Stimulated activated CD8-positive, alpha-beta memory T cell treated with anti-CD3 and anti-CD28 coated beads, Interleukin-12 subunit alpha, Interleukin-12 subunit beta, amount 100 ng/mL, for 1 hour (primary cell): ENCODE data around the gene IFIT3.
"Not testable (repeated sequence)": the region's sequence is repeated elsewhere in the genome, so short reads cannot be mapped to it uniquely, and the experiment has no call there.

Experiments
- DNase-seq: peaks from one replicate; pipeline ENCODE4 v3.0.0-alpha.2; 2020; ENCODE audit warnings: low read depth

IFIT3 gene

DNA sequence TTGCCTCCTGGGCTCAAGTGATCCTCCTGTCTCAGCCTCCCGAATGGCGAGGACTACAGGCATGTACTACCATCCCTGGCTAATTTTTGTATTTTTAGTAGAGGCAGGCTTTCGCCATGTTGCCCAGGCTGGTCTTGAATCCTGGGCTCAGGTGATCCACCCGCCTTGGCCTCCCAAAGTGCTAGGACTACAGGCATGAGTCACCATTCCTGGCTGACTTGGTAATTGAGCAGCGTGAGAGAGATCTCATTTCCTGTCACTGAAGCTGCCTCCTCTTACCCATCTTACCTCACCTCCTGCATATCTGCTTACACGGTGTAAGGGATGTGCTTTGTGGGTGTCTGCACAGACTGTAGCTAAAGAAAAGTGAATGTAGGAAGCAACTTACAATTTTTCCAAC is 9.7 kb downstream of the IFIT3 start:
- no peak for DNase-seq

DNA sequence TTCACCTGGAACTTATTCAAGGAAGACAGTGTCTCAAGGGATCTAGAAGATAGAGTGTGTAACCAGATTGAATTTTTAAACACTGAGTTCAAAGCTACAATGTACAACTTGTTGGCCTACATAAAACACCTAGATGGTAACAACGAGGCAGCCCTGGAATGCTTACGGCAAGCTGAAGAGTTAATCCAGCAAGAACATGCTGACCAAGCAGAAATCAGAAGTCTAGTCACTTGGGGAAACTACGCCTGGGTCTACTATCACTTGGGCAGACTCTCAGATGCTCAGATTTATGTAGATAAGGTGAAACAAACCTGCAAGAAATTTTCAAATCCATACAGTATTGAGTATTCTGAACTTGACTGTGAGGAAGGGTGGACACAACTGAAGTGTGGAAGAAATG is 10.9 kb downstream of the IFIT3 start:
- no peak for DNase-seq

DNA sequence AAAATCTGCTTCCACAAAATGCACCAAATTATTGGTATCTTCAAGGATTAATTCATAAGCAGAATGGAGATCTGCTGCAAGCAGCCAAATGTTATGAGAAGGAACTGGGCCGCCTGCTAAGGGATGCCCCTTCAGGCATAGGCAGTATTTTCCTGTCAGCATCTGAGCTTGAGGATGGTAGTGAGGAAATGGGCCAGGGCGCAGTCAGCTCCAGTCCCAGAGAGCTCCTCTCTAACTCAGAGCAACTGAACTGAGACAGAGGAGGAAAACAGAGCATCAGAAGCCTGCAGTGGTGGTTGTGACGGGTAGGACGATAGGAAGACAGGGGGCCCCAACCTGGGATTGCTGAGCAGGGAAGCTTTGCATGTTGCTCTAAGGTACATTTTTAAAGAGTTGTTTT is 12.1 kb downstream of the IFIT3 start:
- no peak for DNase-seq

- no peak for DNase-seq
Measured at GRCh38 chr10:89341649-89342048, 13.9 kb downstream of the IFIT3 start.

DNA sequence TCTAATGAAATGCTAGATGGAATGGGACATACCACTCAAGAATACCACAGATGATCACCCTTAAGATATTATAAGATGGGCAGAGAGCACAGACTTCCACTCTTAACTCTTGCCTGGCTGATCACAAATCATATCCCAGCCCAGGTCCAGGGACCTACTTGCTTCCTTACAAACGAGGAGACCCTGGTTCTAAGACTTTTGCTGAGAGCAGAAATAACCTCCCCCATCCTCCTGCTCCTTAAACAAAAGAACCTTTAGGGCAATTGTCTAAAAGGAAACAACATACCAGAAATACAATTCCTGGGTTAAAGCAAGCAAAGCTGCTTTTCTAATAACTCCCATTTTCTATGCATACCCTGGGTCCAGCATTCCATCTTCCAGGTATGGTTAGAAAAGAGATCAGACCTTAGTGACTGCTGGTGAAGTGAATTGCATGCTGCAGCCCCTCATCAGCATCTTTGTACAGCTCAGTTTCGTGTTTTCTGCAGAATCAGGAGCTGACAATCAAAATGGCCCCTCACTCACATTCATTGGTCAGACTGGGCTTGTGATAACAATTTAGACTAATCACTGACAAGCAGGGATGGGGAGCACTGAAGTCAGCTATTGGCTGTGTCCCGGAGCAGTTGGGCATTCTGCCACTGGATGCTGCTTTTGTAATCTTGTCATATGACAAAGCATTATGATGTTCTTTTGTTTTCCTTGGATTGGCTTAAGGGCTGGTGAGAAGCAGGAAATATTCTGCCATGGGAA is 14.6 kb downstream of the IFIT3 start:
- DNase-seq: no peak

DNA sequence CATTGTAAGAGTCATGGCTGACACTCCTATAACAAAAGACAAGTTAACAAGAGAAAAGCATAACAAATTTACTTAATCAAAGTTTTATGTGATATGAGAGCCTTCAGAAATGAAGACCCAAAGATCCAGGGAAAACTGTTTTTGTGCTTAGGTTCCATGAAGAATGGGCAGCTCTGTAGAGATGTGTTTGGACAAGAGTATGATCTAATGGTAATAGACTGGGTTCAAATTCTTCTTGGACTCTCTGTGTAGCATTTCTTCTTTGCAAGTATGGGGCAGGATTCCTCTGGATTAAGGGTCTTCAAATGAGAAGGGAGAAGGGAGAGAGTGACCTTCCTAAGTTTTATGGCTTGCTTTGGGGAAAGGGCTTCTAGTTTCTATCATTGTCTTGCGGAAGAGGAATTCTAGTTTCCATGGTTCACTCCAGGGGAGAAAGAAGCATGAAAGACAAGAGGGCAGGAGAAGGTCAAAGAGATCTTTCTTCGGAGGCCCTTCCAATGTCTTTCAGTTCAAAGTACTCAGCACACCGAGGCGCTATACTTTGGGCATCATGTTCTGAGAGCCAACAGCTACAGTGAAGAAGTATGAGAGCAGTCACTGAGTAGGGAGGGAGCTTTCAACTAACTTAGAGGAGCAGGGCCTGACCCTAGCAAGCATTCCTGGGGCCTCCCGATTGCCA is 15.4 kb downstream of the IFIT3 start:
- DNase-seq: no peak

- no peak for DNase-seq
Measured at GRCh38 chr10:89344156-89344555, 16.4 kb downstream of the IFIT3 start.

- DNase-seq: no peak
Measured at GRCh38 chr10:89345367-89346000, 17.7 kb downstream of the IFIT3 start.

DNA sequence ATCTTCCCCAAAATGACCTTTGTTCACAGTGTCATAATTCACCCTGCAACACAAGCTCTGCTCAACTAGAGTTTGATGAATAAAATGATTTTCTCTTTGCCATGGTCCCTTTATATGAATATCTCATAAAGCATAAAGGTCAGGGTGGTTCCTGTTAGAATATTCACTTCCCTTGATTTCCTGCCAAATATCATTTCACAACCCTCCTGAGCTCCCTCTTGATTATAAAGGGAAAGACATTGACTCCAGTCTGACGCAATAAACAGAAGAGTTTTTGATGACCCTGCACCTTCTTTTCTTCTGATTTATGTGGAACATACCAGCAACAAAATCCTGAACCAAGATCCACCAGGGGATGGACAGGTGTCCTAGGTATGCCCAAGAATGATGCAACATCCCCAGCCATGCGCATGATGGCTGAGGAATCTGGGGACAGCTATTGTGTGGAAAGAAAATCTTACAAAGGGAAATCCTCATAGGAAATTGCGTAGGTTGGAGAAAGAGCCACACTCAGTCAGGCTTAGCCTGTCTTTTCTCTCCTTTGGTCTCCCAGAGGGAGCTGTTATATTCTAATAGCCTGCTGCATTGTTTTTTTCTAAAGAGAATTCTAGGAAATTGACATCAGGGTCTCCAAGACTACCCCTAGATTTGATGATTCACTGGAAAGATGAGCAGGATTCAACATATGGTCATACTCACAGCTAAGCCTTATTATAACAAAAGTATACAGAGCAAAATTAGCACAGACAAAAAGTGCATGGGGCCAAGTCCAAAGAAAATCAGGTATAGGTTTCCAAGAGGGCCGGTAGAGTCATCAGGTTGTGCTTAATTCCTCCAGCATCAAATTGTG is 18.8 kb downstream of the IFIT3 start:
- no peak for DNase-seq

- DNase-seq: no peak
Measured at GRCh38 chr10:89347701-89348457, 20.1 kb downstream of the IFIT3 start.

- DNase-seq: no peak
Measured at GRCh38 chr10:89348481-89348880, 20.7 kb downstream of the IFIT3 start.

GRCh38 chr10:89348975-89349374 is 21.2 kb downstream of the IFIT3 start:
- no peak for DNase-seq

DNA sequence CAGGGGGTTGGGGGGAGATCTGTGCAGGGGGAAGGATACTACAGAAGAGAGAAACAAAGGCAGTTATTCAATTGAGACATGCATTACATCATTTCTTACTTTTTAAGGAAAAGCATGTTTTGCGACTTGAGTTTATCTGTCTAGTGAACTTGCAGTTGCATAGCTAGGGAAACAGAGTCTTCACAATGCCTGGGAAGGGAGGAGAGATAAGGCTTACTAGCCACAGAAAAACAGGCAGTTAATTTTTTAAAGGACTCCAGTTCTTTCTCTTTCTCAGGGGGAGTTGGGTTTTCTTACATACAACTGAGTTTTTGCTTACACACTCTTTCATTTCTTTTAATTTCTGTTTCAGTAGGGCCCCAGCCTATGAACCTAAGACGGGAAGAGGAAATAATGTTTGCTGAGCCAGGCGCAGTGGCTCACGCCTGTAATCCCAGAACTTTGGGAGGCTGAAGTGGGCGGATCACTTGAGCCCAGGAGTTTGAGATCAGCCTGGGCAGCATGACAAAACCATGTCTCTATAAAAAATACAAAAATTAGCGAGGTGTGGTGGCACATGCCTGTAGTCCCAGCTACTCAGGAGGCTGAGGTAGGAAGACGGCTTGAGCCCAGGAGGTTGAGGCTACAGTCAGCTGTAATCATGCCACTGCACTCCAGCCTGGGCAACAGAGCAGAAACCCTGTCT is 23.0 kb downstream of the IFIT3 start:
- DNase-seq: not testable (repeated sequence)

- DNase-seq: no peak
Measured at GRCh38 chr10:89351412-89351779, 23.6 kb downstream of the IFIT3 start.

DNA sequence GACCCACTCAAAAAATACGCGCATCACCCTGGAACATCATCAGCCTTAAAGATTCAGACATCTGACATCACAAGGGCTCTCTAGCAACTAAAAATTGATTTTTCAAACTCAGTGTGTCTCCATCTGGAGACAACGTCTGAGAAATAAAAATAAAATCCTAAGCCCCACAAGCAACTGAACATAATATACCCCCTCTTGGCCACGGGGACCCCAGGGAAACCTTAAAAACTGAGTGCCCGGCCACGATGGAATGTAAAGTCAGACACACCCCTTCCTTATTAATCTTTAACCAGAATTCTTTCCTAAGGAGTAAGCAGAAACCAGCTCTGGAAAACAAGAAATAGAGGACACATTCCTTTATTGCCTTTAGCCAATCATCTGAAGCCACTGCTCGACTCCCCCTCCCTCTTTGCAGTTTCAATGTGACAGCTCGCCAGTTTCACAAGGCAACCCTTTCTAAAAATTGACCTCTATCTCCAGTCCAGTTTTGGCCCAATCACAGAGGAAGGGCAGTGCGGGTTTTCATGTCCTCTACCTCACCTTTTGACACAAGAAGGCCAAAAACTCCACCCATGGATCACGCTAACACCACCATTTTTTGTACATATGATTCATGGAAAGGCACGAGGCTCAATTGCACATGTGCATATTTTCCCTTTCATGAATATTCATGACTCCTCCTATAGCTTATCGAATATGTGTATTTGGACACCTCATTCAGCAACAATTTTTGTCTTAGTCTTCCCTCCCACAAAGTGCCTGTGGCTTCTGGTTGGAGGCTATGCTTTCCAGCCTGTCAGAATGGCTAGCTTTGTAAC is 24.2 kb downstream of the IFIT3 start:
- no peak for DNase-seq

DNA sequence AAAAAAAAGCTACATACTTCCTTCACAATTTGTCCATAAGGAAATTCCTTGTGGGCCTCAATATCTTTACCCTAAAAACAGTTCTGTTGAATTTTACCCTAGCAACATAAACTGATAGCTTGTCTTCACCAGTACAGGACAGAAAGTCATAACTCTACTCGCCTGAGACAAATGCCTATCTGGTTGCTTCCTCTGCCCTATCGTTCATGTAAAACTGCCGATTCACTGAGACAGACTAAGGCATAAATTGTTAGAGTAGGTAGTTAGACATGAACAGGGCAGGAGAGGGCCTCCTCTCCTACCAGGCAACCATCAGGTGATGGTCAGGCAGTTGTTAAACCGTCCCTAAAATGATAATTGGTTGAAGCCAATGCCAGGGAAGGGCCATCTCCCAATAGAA is 25.0 kb downstream of the IFIT3 start:
- DNase-seq: no peak

DNA sequence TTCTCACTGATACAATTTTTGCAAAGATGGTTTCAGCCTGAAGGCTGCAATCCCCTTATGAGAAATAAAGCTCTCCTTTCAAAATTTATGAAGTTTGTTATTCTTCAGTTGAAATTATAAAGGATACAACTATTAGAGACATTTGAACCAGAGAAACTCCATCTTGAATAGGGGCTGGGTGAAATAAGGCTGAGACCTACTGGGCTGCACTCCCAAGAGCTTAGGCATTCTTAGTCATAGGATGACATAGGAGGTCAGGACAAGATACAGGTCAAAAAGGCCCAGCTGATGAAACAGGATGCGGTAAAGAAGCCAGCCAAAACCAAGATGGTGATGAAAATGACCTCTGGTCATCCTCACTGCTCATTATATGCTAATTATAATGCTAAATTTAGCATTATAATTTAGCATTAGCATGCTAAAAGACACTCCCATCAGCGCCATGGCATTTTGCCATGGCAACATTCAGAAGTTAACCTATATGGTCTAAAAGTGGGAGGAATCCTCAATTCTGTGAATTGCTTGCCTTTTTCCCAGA is 27.7 kb downstream of the IFIT3 start:
- no peak for DNase-seq

GRCh38 chr10:89357096-89357495 is 29.3 kb downstream of the IFIT3 start:
- DNase-seq: no peak

- no peak for DNase-seq
Measured at GRCh38 chr10:89357975-89358374, 30.2 kb downstream of the IFIT3 start.

GRCh38 chr10:89360157-89360556 is 32.4 kb downstream of the IFIT3 start:
- DNase-seq: no peak
